GM21526 (cell line): ENCODE data around the gene ZCCHC10.
"Not testable (repeated sequence)": the region's sequence is repeated elsewhere in the genome, so short reads cannot be mapped to it uniquely, and the experiment has no call there.

ENCODE experiments used
- ATAC-seq: cut with Tn5 transposase; IDR thresholded peaks from one replicate; pipeline ENCODE4 v1.9.1; 2021; ENCODE audit warnings: moderate library complexity; ENCODE audit not compliant: unreplicated experiment, low FRiP score

ZCCHC10 gene

DNA sequence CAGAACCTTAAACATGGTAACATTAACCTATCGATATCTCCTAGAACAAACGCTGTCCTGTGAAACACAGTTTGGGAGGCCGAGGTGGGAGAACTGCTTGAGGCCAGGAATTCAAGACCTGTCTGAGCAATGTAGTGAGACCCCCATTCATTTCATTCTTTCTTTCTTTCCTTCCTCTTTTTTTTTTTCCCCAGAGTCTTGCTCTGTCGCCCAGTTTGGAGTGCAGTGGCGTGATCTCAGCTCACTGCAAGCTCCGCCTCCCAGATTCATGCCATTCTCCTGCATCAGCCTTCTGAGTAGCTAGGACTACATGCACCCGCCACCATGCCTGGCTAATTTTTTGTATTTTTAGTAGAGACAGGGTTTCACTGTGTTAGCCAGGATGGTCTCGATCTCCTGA, 20.2 kb upstream of the ZCCHC10 start:
- ATAC-seq = not testable (repeated sequence)

DNA sequence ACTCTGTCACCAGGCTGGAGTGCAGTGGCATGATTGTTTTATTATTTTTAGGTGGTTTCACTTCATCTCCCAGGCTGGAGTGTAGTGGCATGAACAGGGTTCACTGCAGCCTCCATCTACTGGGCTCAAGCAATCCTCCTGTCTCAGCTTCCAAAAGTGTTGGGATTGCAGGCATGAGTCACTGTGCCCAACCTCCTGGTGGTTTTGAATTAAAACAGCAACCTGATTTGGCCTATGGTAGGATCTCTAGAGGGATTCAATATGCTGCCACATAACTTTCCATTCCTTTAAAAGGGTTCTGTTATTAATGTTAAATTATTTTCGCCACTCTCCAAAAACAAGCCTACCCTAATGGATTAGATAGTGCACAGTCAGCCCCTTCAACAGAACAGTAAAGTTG, 15.6 kb upstream of the ZCCHC10 start:
- ATAC-seq = no peak

DNA sequence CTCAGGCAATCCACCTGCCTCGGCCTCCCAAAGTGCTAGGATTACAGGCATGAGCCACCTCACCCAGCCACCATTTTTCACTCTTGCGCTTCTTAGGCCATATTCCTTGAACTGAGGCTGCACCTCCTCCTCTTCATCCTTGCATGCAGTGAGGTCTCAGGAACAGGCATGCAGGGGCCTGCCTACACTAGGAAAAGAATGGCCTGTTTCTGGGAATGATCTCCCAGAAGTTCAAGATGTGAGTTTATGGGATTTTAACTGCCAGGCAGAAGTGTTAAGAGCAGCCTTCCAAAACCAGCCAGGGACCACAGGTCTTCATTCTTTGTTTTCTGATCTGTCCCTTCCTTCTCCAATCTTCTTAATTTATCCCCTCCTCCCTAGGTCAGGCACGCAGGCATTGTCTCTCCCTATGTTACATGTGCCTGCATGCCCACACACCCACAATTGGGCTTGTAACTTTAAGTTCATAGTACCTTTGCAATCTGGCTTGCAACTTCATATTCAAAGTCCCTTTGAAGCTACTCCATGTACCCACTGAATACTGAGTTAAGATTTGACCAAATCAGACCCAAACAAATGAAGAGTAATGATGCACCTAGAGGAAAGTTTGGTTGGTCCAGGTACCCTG, 14.9 kb upstream of the ZCCHC10 start:
- no peak for ATAC-seq

DNA sequence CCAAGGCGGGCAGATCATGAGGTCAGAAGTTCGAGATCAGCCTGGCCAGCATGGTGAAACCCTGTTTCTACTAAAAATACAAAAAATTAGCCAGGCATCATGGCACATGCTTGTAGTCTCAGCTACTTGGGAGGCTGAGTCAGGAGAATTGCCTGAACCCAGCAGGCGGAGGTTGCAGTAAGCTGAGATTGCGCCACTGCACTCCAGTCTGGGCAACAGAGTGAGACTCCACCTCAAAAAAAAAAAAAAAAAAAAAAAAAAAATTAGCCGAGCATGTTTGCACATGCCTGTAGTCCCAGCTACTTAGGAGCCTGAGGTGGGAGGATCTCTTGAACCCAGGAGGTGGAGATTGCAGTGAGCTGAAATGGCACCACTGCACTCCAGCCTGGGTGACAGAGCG, 10.3 kb upstream of the ZCCHC10 start:
- not testable (repeated sequence) for ATAC-seq

DNA sequence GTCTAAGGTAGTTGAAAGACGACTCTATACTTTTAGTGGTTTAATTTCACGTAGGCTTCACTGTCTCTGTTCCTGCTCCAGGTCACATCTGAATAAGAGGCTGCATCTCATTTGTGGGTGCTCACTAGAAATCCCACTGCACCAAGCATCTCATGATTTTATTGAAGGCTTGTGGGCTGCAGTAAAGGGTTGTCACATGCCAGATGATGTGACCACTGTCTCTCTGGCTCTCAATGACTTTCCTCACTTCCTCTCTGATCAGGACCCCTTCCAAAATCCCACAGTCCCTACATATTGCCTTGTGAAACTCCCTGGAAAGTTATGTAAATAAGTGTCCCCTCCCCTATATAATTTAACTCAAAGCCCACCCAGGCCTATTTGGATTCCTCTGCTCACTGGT, 8.9 kb upstream of the ZCCHC10 start:
- ATAC-seq = no peak

DNA sequence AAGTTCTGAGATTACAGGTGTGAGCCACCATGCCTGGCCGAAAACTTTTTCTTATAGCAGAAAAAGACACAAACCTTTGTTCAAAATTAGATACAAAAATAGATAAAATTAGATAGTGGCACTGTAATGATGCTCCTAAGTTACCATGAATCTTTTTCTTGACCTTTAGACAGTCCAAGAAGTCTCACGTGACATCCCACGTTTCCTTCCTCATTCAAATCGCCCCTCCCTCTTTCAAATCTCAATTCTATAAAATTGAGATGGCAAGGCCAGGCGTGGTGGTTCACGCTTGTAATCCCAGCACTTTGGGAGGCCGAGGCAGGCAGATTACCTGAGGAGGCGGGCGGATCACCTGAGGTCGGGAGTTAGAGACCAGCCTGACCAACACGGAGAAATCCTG, 7.7 kb upstream of the ZCCHC10 start:
- no peak for ATAC-seq

DNA sequence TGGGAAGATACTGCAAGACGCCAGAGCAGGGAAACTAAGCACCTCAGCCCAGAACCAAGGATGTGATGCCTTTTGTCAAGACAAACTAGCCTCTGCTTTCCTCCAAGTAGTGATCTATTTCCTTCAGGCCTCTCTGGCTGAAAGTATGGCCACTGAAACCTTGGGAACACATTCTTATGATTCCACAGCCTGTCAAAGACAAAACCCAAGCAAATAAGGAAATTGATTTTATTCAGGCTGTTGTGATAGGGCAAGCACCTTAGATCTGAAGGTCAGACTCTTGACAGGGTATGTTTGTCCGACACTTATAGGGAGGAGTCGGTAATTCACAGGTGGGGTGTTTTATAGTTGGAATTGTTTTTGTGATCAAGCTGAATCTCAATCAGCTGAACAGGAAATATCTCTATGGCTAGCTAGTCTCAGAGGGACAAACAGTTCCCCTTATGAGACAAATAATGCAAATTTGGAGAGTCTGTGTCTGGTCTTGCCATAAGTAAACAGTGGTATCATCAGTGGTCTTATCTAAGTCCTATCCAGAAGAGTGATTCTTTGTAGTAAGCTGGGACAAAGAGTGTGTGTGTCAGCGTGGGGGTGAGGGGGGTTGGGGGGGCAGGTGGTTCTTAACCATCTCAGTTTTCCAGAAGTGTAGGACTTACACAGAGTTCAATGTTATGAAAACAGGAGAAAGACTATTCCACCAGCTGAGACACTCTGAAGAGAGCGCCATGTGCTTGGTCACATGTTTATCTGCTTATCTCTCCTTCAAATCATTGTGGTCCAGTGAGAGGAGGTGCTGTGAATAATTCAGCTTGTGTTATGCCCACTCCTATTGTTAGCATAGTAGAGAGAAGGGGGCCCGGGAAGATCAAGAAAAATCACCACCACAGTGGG, 6.7 kb upstream of the ZCCHC10 start:
- no peak for ATAC-seq

DNA sequence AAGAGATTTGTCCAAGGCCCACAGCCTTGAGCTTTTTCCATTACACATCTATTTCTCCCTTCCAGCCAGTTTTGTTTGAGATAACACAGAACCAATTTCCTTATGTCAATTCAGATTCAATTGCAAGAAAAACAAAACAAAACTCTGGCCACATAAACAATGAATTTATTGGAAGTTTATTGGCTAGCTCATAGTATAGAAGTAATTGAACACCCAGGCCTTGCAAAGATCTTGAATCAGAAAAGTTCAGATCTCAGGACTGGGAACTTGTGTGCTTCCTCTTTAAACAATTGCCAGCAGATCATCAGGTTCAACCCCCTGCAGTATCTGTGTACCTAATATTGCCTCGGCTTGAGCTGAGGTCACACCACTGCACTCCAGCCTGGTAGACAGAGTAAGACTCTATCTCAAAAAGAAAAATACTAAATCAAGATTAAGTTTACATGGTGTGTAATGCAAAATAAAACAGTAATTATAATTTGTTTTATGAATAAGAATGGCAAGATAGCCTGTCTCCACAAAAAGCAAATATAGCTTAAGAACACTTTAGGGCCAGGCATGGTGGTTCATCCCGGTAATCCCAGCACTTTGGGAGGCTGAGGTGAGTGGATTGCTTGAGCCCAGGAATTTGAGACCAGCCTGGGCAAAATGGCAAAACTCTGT, 4.1 kb upstream of the ZCCHC10 start:
- ATAC-seq = no peak

DNA sequence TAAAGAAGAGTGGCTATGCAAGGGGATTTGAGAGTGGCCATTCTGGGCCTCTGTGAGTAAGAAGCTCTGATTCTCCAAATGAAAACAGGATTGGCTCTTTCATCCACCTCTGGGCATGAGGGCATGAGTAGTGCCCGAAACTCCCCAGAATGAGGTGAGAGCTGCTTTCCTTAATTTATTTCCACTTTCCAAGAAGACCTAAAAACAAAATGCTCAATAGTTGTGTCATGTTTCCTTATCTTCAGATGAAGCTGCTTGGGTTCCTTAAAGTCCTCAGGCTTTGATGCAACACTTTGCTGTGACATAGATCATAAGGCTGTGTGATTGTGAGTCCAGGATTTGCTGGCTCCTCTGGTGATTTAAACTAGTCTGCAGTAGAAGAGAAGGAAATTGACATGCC, 3.1 kb upstream of the ZCCHC10 start:
- ATAC-seq = no peak

DNA sequence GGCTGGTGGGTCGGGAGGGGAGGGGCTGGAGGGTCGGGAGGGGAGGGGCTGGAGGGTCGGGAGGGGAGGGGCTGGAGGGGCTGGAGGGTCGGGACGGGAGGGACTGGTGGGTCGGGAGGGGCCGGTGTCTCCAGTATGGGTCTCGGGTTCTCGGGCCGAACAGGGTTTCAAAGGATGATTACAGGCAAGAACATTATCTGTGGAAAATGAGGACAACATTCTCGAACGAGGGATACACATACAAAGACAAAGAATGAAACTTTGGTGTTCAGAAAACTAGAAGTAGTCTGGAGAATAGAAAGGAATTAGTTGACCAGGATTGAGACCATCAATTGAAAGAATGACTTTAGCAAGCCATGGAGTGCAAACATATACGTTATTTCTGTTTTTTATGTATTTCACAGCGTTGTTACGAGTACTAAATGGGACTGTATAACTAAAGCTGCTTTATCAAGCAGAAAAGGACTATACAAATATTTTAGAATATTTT, 360 bp upstream of the ZCCHC10 start:
- ATAC-seq = no peak

DNA sequence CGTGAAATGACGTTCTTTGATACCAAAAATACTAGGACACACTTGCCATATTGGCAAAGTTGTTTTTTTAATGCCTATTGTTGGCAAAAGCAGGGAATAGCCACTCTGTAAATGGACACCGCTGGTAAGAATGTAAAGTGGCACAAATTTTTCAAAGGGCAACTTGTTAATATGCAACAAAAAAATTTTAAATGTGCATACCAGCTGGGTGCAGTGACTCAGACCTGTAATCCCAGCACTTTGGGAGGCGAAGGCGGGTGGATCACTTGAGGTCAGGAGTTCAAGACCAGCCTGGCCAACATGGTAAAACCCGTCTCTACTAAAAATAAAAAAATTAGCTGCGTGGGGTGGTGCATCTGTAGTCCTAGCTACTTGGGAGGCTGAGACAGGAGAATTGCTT, 6.9 kb downstream of the ZCCHC10 start:
- ATAC-seq = not testable (repeated sequence)

DNA sequence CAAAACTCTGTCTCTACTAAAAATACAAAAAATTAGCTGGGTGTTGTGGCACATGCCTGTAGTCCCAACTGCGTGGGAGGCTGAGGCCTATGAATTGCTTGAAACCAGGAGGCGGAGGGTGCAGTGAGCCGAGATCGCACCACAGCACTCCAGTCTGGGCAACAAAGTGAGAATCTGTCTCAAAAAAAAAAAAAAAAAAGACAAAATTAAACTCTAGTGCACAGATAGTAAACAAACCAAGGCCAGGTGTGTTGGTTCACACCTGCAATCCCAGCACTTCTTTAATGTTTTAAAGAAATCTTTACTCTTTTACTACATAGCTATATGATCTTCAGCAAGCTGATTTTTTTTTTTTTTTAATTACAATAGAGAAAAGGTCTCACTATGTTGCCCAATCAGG, 8.4 kb downstream of the ZCCHC10 start:
- ATAC-seq = no peak

DNA sequence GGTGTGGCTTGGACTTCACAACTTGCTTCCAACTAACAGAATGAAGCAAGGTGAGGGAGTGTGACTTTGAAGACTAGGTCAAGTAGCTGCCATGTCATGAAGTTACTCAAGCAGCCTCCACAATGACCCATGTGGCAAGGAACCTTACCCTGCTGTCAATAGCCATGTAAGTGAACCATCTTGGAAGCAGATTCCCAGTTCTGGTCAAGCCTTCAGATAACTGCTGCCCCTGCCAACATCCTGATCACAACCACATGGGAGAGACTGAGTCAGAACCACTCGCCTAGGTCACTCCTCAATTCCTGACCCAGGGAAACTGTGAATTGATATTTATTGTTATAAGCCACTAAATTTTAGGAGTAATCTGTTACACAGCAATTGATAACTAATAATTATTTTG, 10.9 kb downstream of the ZCCHC10 start:
- ATAC-seq = no peak

DNA sequence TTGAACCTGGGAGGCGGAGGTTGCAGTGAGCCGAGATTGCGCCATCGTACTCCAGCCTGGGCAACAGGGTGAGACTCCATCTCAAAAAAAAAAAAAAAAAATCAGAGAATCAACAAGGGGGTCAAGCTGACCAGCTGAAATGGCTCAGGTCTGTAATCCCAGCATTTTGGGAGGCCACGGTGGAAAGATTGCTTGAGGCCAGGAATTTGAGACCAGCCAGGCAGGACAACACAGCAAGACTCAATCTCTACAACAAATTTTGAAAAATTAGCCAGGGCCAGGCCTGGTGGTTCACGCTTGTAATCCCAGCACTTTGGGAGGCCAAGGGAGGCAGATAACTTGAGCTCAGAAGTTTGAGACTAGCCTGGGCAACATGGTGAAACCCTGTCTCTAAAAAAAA, 17.9 kb downstream of the ZCCHC10 start:
- ATAC-seq = not testable (repeated sequence)

DNA sequence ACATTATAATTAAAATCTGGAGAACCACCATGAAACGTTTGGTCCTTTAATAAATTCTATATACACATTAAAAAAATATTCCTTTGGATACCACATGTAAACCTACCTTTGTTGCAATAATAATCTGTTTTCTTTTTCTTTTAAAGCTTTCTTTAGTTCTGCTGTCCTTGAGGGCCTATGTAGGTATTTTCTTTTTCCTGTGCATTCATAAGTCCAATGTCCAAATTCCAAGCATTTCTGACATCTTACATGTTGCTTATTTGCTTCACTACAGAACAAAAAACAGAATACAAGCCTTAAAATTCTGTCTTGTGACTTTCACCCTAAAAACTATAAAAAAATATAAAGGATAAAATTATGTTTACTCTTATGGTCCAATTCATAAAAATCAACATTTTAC, 19.7 kb downstream of the ZCCHC10 start:
- ATAC-seq = no peak

DNA sequence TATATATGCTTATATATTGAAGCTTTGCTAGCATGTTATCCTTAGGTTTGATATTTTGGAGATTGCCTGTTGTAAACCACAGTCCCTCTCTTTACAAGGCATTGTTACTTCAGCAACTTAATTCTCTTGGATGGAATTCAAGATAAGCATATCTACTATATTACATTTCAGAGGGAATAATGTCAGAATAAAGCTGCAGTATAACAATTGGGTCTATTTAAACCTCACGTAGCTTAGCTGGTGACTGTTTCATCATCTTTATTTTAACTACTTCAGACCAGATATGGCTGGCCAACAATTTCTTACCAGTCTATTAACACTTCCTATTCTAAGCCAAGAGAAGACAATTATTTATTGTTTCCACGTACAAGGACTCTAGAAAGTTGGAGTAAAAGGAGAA, 27.1 kb downstream of the ZCCHC10 start:
- ATAC-seq = no peak

DNA sequence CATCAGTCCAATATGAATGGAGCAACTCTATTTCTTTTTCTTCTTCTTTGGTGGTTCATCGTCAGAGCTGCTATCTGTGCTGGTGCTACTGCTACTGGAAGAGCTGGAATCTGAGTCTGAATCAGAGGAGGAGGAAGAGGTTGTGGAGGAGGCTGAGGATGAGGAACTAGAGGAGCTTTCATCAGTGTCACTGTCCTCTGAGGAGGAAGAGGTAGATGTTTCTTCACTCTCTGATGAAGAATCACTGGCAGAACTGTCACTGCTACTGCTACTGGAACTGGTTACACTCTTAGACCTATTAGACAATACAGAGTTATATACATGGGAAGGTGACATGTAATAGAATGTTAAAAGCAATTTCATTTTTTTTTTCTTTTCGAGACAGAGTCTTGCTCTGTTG, 27.8 kb downstream of the ZCCHC10 start:
- no peak for ATAC-seq

DNA sequence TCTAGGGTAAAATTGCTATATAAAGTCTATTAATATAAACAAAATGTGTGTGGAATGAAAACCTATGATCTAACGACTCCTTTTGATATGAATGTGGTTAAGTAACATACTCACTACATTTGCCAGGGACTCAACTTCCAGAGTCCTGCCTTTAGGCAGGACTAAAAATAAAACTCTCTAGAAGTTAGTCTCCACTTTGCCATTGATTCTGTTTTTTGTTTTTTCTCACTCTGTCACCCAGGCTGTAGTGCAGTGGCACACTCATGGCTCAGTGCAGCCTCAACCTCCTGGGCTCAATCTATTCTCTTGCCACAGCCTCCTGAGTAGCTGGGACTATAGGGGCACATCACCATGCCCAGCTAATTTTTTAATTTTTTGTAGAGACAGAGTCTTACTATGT, 30.0 kb downstream of the ZCCHC10 start:
- no peak for ATAC-seq

DNA sequence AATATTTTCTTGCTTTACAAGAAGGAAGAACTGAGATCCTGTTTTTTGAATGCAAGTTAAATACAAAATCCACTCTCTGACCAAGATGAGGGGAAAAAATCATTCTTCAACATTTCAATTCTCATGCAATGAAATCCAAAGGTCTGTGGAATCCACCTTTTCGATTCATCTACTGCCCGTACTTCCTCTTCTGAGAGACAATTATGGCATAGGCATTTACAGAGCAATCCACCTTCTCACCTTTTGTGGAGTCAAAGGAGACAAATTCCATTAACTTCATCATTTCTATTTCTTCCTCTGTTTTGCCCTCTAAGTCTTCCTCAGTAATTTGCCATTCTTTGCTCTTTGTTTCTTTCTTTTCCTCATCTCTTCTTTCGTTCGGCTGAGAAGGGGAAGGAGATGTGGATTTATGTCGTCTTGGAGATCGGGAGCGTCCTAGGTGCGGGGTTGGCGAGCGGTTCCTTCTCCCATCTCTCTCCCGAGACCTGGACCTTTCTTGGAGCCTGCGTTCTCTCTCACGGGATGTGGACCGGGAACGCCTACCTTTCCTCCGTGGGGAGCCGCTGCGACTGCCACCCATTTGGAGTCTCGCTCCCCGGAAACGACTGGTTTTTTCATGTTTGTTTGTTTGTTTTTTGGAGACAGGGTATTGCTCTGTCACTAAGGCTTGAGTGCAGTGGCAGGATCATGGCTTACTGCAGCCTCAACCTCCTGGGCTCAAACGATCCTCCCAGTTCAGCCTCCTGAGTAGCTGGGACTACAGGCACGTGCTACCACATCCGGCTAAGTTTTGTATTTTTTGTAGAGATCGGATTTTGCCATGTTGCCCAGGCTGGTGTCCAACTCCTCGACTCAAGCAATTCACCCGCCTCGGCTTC, 38.6 kb downstream of the ZCCHC10 start:
- ATAC-seq = no peak

DNA sequence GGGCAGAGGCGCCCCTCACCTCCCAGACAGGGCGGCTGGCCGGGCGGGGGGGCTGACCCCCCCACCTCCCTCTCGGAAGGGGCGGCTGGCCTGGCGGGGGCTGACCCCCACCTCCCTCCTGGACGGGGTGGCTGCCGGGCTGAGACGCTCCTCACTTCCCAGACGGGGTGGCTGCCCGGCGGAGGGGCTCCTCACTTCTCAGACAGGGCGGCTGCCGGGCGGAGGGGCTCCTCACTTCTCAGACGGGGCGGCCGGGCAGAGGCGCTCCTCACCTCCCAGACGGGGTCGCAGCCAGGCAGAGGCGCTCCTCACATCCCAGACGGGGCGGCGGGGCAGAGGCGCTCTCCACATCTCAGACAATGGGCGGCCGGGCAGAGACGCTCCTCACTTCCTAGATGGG, 43.4 kb downstream of the ZCCHC10 start:
- ATAC-seq = not testable (repeated sequence)

DNA sequence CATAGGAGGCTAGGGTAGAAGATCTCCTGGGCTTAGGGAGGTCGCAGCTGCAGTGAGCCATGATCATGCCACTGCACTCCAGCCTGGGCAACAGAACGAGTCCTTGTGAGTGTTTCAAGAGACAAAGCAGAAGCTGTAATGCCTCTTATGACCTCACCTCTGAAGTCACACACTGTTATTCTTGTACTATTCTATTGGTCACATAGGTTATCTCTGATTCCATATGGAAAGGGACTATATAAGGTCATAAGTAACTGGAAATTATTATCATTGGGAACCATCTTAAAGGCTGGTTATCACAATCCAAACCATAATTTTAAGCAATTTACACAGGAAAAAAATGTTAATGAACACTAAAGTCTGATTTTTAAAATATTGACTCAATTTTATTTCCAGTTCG, 45.1 kb downstream of the ZCCHC10 start:
- ATAC-seq = no peak
